Measurements from ENCODE around the gene GRB10. TPM values are rescaled to one million over a fixed set of nuclear protein-coding genes. Genes with fewer than 3 reads are reported as not detected.

The GRB10 gene
- total and polyA plus RNA-seq, 11 donors: 14.7 to 38.2 (median 28.0) TPM

GRCh38 chr7:50676740-50677637 lies 105.7 kb downstream of the GRB10 start:
- peaks cover 0 to 26% (median 14%) of the 10 kb centered on the region in 9 donors for H3K36me3 ChIP-seq
- H3K9me3 ChIP-seq: no peaks in the 10 kb centered on the region
- H3K4me1 ChIP-seq: peaks cover 0 to 65% (median 52%) of the 10 kb centered on the region in 12 donors
- ATAC-seq (peak in 3 of 4 donors; percentile 16 to 31 (median 30)), DNase-seq (no peak)
- TF ChIP-seq POLR2A (IDR thresholded peaks at IDR 0.05) (no peak), CTCF (IDR thresholded peaks at IDR 0.05) (no peak)
- no peak overlapping the region for H3K4me3 ChIP-seq
- 69 to 77% (median 75%) methylated on average over 13 of the region's 13 CpGs for WGBS, 4 donors
- H3K27ac ChIP-seq: peak overlapping the region in 7 of 12 donors; percentile 3 to 39 (median 26)
- H3K27me3 ChIP-seq: no peaks in the 10 kb centered on the region
- intact Hi-C loops (cut with DNase I): loop anchor here in 9 of 10 donors (5.0 to 10.0 kb wide), 6 partner anchors 35 to 582 kb away; partner anchors contain the start of gene ZPBP (in 1 of the 9)

DNA sequence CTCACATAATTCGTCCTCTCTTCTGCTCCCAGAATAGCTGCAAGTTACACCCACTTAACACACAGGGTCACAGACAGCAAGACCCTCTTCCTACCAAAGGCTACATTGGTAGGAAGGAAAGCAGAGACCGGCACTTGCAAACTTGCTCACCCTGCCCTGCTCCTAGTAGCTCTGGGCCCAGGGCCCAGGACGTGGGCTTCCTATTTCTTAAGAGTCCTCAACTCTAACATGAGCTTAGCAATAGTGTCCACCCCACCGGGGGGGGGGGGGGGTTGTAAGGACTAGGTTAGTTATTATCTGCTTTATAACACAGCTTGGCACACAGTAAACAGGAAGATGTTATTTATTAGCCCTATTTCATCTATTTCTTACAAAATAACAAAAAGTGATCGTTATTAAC lies 106.6 kb downstream of the GRB10 start:
- Histone ChIP-seq H3K4me3 (no peak overlapping the region), H3K36me3 (peaks cover 0 to 28% (median 16%) of the 10 kb centered on the region in 9 donors), H3K27me3 (no peaks in the 10 kb centered on the region), H3K4me1 (peaks cover 6 to 64% (median 44%) of the 10 kb centered on the region in 12 donors), H3K9me3 (peaks cover 0 to 4% (median 0%) of the 10 kb centered on the region in 12 donors), H3K27ac (peak overlapping the region in 3 of 12 donors; percentile 21 to 39 (median 32))
- TF ChIP-seq CTCF (IDR thresholded peaks at IDR 0.05): no peak
- no peak for TF ChIP-seq POLR2A (IDR thresholded peaks at IDR 0.05)
- intact Hi-C loops (cut with DNase I): loop anchor here in 9 of 10 donors (5.0 to 10.0 kb wide), 6 partner anchors 34 to 581 kb away; partner anchors contain the start of gene ZPBP (in 1 of the 9)
- DNase-seq (no peak), ATAC-seq (no peak)
- 39 to 70% (median 54%) methylated on average over 4 to 5 of the region's 5 CpGs for WGBS, 4 donors

DNA sequence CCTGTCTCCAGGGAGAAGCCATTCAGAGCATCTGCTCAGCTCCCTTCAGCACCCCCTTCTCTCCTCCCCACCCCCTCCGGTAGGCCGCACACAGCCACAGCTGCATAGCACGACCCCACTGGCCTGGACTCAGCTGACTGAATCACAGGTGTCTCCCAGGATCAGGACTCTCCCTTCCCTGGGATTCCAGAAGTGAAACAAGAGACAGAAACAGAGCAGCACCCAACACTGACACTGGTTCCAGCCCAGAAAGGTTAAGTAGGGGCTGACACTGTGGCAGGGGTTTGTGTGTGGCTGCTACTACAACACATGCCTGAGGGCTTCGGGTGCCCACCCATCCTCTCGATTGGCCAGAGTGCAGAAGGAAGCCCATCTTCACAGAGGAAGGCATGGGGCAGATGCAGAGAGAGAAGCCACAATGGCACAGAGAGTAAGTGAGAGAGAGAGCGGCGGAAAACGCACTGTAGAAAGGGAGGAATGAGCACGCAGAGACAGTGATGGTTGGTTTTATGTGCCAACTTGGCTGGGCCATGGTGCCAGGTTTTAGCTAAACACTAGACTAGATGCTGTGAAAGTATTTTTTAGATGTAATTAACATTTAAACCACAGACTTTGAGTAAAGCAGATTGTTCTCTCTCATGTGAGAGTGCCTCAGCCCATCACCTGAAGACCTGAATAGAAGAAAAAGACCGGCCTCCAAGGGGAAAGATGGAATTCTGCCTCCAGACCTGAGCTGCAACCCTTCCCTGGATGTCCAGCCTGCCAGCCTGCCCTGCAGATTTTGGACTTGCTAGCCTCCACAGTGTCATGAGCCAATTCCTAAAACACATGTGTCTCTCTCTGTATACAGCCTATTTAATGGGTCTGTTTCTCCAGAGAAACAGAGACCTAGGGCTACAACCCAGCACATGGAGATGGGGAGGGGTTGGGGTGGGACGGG lies 107.5 kb downstream of the GRB10 start:
- no peak overlapping the region for H3K4me3 ChIP-seq
- H3K4me1 ChIP-seq: peaks cover 7 to 69% (median 43%) of the 10 kb centered on the region in 12 donors
- 84 to 90% (median 88%) methylated on average over 11 of the region's 11 CpGs for WGBS, 4 donors
- peaks cover 0 to 5% (median 0%) of the 10 kb centered on the region in 12 donors for H3K9me3 ChIP-seq
- H3K27ac ChIP-seq: peak overlapping the region in 1 of 12 donors; percentile 27
- TF ChIP-seq CTCF (IDR thresholded peaks at IDR 0.05): no peak
- no peak for TF ChIP-seq POLR2A (IDR thresholded peaks at IDR 0.05)
- intact Hi-C loops (cut with DNase I): loop anchor here in 9 of 10 donors (5.0 to 10.0 kb wide), 6 partner anchors 33 to 580 kb away; partner anchors contain the start of gene ZPBP (in 1 of the 9)
- H3K36me3 ChIP-seq: peaks cover 0 to 28% (median 16%) of the 10 kb centered on the region in 9 donors
- no peak for DNase-seq
- ATAC-seq: no peak
- H3K27me3 ChIP-seq: no peaks in the 10 kb centered on the region
